HG03045 (cell line): Measurements from ENCODE around the gene CACNA1I.

Experiments used
- ATAC-seq: cut with Tn5 transposase; IDR thresholded peaks from one replicate; pipeline ENCODE4 v1.9.1; 2021; ENCODE audit warnings: mild to moderate bottlenecking, moderate library complexity; ENCODE audit not compliant: unreplicated experiment

The CACNA1I gene

DNA sequence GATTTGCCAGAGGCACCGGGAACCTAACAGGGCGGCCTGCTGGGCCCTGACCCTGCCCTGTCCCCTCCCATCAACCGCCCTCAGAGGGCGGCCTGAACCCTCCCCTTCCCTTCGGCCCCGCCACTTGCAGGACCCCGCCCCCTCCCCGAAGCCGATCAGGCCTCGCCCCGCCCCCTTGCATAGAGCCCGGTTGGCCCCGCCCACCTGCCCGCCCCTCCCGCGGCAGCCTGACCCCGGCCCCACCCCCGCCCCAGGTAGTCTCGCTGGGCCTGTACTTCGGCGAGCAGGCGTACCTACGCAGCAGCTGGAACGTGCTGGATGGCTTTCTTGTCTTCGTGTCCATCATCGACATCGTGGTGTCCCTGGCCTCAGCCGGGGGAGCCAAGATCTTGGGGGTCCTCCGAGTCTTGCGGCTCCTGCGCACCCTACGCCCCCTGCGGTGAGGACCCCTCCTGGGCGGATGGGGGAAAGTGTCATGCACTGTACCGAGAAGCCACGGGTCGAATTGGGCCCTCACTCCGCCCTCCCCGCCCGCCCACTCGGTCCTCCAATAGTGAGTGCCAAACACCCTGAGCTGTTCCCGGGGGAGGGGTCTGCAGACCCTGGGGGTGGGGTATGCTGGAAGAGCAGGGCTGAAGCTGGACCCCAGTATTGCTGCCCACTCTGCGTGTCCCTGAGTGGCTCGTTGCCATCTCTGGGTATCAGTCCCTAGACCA lies 94.1 kb downstream of the CACNA1I start:
- ATAC-seq: no peak

DNA sequence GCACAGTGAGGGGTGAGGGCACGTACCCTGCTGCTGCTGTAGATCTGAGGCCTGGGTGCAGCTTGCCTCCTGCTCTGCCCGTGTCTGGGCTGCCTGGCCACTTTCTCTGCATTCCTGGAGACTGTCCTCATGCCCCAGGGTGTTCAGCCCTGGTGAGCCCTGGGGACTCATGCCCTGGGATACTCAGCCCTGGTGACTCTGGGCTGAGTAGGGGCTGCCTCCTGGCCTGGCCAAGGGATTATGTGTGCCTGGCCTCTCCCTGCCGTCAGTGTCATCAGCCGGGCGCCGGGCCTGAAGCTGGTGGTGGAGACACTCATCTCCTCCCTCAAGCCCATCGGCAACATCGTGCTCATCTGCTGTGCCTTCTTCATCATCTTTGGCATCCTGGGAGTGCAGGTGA lies 94.7 kb downstream of the CACNA1I start:
- no peak for ATAC-seq

DNA sequence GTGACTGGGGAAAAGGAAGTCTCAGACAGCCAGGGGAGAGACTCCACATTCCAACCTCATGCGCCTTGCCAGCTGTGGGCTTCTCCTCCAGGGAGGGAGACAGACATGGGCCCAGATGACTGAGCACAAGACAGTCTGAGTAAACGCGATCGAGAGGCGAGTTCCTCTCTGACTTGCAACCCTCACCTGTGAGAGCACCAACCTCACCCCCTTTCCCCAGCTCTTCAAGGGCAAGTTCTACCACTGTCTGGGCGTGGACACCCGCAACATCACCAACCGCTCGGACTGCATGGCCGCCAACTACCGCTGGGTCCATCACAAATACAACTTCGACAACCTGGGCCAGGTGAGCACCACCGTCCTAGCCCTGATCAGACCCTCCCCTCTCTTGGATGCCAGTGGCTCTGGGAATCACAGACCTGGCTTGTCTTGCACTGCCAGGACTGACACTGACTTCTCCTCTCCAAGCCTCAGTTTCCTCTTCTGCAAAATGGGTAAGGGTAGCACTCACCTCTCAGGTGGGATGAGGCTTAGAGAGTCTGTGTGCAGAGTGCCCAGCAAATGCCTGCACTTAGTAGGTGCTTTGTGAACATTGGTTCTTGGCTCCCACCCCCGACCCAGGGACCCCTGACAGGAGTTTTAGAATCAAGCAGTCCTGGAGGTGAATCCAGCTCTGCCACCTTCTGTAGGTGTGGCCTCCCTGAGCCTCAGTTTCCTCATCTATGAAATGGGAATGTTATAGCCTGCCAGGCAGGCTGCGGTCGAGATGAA lies 95.3 kb downstream of the CACNA1I start:
- ATAC-seq: no peak

DNA sequence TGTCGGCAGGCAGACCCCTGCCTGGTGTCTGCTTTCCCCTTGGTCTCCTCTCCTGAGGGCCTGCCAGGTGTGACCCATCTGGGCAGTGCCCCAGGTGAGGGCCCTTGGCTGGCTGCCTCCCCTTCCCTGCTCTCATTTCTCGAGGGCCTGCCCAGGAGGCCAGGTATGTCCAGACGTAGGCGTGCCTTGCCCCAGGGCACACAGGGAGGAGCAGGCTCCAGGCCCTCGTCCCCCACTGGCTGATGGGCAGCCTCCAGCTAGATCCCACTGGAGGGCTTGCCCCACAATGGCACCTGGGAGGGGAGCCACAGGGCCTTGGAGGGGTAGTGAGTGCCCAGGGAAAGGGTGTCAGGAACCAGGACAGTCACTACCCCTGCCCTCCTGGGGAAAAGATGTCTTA lies 95.9 kb downstream of the CACNA1I start:
- no peak for ATAC-seq

DNA sequence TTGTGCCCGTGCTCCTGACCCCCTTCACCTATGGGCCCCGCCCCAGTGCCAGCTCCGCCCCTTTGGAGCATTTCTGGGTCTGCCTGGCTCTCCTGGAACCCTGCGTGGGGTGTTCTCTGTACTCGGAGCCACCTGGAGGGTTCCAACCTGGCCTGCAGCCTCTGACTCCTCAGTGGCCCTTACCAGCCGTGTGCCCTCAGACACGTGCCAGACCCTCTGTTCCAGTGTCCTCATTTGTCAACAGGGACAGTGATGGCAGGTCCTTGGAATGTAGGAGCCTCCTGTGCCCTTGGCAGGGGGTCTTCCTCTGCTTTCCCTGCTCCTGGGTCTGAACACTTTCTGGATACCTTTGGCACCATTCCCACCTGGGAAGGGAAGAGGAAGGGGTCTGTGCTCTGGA lies 96.4 kb downstream of the CACNA1I start:
- ATAC-seq: no peak

DNA sequence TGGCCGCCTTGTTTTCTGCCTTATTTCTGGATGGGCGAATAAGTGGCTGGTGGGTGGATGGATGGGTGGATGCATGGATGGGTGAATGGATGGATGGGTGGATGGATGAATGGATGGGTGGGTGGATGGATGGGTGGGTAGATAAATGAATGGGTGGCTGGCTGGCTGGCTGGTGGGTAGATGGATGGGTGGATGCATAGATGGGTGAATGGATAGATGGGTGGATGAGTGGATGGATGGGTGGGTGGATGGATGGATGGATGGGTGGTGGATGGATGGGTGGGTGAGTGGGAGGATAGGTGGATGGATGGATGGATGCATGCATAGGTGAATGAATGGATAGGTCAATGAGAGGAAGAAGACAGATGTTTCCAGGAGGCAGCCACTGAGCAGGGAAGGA lies 98.9 kb downstream of the CACNA1I start:
- ATAC-seq: no peak

DNA sequence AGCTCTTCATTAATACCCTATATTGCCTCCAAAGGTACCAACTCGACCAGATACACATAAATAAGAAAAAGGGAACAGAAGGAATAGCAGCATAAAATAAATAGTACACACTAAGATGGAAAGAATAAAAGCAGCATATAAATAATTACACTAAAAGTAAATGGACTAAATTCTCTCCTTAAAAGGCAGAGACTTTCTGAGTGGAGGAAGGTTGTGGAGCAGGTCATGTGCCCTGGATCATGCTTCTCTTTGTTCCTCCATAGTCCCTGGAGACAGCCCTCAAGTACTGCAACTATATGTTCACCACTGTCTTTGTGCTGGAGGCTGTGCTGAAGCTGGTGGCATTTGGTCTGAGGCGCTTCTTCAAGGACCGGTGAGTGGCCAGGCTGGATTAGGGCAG lies 101.4 kb downstream of the CACNA1I start:
- no peak for ATAC-seq

DNA sequence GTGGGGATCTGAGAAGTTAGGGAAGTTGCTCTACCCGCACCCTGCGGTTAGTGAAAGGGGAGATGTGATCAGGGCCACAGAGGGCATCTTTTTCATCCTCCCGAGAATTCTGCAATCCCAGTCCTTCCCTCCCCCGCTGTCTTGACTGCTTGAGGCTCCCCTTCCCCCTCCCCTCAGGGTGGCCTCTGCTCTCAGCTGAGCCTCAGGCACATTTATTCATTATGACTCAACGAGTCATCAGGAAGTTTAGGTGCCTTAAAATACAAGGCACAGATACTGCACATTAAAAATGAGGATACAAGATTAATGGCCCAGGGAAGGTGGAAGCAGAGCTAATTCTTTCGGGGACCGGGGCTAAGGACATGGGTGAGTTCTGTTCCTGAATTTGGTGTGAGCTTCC lies 104.0 kb downstream of the CACNA1I start:
- no peak for ATAC-seq

DNA sequence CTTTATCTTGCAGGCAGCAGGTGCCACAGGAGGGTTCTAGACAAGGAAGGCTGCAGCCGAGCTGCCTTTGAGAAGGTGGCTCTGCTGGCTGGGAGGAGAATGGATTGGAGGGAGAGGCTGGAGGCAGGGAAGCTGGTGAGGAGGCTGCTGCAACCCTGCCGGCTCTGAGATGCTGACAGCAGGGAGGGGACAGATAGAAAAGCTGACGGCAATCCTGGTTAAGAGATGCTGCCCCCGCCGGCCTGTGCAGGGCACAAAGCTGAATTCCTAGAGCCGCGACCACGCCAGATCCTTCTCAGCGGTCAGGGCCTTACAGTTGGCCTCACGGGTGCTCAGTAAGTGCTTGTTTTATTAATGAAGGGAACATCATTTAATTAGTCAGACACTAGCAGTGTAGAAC lies 105.4 kb downstream of the CACNA1I start:
- ATAC-seq: no peak

DNA sequence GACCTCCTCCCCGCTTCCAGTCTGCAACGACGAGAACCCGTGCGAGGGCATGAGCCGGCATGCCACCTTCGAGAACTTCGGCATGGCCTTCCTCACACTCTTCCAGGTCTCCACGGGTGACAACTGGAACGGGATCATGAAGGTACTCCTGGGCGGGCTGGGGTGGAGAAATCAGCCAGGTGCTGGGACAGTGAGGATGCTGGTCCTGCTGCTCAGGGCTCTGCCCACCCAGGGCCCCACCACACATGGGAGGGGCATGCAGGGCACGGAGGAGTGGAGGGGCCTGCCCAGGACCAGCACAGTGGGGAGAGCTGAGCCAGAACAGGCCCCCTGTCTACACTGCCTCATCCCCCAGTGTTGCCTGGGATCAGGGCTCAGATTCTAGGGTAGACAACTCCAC lies 107.4 kb downstream of the CACNA1I start:
- ATAC-seq: no peak

DNA sequence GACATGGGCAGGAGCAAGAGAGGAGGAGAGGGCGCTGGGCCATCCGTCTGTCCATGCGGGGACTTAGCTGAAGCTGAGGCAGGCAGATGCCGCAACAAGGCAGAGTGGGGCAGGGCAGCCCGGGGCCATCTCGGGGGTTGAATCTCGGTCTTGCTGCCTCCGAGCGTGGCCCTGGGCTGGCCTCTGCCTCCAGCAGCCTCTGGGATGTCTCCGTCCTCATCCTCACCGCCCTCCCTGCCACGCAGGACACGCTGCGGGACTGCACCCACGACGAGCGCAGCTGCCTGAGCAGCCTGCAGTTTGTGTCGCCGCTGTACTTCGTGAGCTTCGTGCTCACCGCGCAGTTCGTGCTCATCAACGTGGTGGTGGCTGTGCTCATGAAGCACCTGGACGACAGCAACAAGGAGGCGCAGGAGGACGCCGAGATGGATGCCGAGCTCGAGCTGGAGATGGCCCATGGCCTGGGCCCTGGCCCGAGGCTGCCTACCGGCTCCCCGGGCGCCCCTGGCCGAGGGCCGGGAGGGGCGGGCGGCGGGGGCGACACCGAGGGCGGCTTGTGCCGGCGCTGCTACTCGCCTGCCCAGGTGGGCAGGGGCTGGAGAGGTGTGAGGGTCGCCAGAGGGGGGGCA lies 108.4 kb downstream of the CACNA1I start:
- ATAC-seq: no peak

DNA sequence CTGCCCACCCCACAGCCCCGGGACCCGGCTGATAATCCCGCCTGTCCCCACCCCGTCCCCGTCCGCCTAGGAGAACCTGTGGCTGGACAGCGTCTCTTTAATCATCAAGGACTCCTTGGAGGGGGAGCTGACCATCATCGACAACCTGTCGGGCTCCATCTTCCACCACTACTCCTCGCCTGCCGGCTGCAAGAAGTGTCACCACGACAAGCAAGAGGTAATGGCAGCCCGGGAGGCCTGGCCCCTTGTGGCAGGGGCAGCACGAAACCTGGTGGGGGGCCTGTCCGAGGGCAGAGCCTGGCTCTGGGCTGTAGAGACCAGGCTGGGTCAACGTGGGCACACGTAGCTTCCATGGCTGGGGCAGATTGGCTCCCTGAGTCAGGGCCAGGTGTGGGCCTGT lies 109.1 kb downstream of the CACNA1I start:
- ATAC-seq: no peak

DNA sequence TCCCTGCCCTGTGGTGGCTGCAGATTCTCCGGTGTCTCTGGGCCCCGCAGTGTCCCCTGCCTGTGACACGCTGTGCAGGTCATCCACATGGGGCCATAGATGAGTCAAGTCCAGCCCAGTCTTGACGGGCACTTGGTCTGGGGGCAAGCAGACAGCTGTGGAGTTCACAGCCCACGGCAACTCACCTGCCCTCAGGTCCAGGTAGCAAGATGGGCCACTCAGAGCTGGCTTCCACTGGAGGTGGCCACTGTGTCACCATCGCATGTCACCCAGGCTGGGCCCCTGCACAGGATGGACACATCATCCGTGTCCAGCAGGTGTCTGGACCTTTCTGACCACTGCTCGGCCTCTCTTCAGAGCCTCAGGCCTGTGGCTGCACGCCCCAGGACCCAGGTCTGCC lies 109.9 kb downstream of the CACNA1I start:
- no peak for ATAC-seq

DNA sequence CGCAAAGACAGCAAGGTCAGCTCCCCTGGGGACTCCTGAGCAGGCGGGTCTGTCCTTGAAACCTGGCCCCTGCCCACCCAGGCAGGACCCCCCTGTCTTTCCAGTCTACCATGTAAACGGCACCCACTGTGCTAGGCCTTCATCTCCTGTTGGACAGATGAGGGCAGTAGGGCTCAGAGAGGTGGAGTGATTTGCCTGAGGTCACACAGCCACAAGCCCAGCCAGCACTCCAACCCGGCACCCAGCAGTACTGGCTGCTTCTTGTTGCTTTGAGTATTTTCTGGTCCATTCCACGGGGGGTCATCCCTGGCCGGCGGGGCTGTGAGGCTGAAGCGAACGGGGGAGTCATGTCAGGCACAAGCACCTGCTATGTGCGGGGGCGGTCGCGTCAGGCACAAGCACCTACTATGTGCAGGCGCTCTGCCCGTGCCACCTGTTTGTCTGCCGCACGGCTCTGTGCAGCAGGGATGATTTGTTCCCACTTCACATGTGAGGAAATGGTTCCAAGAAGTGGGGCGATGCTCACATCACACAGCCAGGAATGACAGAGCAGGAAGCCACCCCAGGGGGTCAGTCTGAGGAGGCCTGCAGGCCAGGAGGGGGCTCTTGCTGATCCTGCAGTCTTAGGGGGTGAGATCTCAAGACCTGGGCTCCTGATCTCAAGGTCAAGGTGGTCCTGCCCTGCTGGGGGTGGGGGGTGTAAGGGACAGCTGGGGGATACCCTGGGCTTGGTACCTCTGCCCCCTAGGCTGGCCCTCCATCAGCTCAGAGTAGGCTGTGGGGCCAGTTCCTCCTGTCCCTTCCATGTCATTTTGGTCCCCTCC lies 110.7 kb downstream of the CACNA1I start:
- ATAC-seq: no peak

DNA sequence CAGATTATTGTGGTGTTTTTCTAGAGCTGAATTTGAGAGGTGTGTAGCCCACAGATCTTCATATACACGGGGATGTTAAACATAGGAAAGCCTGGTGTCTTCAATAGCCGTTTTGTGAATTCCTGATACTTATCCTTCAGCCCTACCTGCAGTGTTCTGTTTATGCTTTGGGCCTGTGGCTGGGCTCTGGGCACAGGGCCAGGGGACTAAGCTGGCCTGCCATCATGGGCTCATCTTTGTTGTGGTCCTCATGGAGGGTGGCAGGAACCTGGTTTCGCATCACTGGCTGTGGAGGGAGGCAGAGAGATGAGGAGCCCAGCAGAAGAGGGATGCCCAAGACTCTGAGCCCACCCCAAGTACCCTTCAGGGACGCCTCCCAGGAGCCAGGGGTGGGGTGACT lies 112.4 kb downstream of the CACNA1I start:
- no peak for ATAC-seq

DNA sequence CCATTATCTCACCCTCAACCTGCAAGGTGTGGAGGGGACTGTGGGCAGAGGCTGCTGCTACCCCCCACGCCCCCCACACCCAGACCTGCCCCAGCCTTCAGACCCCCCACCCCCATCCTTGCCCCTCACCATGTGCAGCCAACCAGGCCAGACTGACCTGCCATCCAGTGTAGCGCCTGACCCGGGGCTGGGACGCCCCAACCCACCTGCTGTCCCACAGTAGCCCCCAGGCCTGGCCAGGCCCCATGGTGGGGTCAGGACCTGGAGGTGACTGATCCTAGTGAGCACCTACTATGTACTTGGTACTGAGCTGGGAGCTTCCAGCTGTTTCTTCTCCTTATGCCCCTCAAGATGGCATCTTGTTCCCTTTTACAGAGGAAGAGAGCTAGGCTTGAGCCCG lies 113.1 kb downstream of the CACNA1I start:
- no peak for ATAC-seq

DNA sequence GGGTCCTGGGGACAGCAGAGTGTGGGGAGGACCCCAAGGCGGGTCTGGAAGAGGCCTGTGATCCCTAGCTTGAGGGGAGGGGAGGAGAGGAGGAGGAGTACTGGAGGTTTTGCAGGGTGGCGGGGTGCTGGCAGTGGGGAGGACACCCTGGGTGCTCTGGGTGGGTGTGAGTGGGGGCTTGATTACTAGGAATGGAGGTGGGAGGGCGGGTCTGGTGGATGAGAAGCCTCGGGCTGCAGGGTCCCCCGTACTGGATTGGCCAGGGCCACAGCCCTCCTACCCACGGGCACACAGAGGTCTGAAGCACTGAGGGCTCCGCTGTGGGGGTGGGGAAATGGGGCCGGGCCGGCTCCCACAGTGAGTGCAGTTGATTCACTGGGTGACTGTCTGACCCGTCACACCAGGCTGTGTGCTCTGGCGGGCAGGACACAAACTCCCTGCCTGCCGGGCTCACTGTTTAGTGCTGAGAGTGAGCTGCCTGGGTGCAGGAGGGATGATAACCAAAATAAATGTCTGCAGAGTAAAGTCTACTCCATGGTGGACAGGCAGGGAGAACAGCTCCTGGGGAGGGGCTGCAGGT lies 114.2 kb downstream of the CACNA1I start:
- no peak for ATAC-seq

DNA sequence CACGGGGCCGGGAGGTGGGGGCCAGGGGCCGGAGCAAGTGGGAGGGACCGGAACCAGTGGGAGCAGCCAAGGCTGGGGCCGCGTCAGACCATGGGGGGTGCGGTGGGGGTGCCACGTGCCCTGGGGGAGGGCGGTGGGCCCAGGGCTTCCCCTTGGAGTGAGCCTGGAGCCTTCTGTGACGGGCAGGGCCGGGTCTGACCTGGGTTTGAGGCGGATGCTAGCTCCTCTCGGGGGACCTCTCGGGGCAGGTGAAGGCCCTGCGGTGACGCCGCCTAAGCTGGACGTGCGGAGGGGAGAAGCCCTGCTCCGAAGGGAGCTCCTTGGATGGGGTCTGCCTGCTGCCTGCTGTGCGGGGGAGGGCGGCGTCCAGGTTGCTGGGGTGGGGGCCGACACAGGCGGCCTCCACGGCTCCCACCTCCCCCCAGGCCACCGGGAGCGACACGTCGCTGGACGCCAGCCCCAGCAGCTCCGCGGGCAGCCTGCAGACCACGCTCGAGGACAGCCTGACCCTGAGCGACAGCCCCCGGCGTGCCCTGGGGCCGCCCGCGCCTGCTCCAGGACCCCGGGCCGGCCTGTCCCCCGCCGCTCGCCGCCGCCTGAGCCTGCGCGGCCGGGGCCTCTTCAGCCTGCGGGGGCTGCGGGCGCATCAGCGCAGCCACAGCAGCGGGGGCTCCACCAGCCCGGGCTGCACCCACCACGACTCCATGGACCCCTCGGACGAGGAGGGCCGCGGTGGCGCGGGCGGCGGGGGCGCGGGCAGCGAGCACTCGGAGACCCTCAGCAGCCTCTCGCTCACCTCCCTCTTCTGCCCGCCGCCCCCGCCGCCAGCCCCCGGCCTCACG lies 115.0 kb downstream of the CACNA1I start:
- no peak for ATAC-seq

DNA sequence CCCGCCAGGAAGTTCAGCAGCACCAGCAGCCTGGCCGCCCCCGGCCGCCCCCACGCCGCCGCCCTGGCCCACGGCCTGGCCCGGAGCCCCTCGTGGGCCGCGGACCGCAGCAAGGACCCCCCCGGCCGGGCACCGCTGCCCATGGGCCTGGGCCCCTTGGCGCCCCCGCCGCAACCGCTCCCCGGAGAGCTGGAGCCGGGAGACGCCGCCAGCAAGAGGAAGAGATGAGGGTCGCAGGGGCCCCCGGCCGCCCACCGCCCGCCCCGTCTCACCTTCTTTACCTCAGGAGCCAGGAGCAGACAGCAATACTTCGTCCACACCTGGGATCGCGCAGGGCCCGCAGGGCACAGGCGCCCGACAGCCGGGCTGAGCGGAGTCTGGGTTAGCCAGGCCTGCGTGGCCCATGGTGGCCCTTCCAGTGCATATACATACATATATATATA lies 115.6 kb downstream of the CACNA1I start:
- no peak for ATAC-seq
